AG04450 (cell line): ENCODE results near the gene OPCML. TPM values are rescaled to one million over a fixed set of nuclear protein-coding genes. Genes with fewer than 3 reads are reported as not detected.

ENCODE experiments used
- CTCF ChIA-PET: fragments of 300-600, 350-600 bp; formaldehyde crosslinking; extraction: SDS; loops from one replicate; lab custom pipeline; 2022; ENCODE audit warnings: antibody characterized with exemption, inconsistent platforms; lab: Charles Lee
- POLR2A ChIA-PET: fragments of 350-600 bp; formaldehyde crosslinking; extraction: SDS; loops from one replicate; lab custom pipeline; 2021; ENCODE audit warnings: antibody characterized with exemption, inconsistent platforms; lab: Yijun Ruan, JAX
- DNase-seq: peaks from one replicate; pipeline ENCODE4 v3.0.0-alpha.2; 2011; ENCODE audit warnings: low read depth, low spot score
- H3K27ac ChIP-seq: one replicate; pipeline ENCODE4 v1.5.1; 2012; ENCODE audit warnings: low read depth, low read length, control low read depth
- H3K27me3 ChIP-seq: one replicate; pipeline ENCODE4 v1.6.0; 2012; ENCODE audit warnings: low read length; ENCODE audit not compliant: control insufficient read depth, insufficient read depth
- H3K4me3 ChIP-seq: 2 replicates; pipeline ENCODE4 v1.5.1; 2011; ENCODE audit warnings: mild to moderate bottlenecking, low read depth, low read length, control low read depth
- H3K9me3 ChIP-seq: 2 replicates; pipeline ENCODE4 v1.5.1; 2012; ENCODE audit warnings: low read length; ENCODE audit not compliant: control insufficient read depth, insufficient read depth
- polyA plus RNA-seq: library from polyadenylated mRNA; depleted of rRNA; stranded (reverse); fragments of >200 nt; gene quantifications from 2 replicates; pipeline ENCODE4 v1.2.3, GENCODE V29; 2011
- TF ChIP-seq, protein P1 (sequence below): IDR thresholded peaks from 2 replicates; pipeline ENCODE4 v1.5.1; 2011; ENCODE audit warnings: low read depth, low read length, control low read depth, inconsistent platforms

The OPCML gene
- polyA plus RNA-seq, 1 experiment, result 1.1 TPM

DNA sequence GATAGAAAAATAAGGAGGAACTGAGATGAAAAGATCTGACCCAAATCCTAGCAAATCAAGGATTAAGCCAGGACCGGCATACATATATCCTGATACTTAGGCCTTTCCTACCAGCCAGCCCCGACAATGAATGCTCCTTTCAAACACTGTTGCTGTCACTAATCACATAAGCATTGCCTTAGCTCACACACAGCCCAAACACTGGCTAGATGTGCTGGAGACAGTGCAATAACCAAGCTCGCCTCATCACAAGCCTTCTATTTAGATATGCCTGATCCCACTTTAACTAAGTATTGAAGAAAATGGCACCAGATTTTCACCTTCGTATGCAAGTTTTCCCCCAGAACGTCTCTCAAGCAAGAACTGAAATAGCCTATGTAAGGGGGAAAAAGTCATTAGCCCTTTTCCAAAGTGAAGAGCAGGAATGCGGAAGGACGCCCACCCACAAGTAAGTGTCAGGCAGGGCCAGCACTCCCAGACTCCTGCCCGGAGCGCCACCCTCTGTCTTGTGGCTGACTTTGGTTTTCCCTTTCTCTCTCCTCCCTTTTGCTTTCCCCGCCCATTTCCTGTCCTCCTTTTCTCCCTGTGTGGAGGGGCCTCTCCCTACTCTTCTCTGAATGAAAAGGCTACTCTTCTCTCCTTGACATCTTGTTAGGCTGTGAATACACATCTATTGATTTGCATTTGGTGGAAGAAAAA is 8.9 kb upstream of the OPCML start:
- TF ChIP-seq, protein P1, sequence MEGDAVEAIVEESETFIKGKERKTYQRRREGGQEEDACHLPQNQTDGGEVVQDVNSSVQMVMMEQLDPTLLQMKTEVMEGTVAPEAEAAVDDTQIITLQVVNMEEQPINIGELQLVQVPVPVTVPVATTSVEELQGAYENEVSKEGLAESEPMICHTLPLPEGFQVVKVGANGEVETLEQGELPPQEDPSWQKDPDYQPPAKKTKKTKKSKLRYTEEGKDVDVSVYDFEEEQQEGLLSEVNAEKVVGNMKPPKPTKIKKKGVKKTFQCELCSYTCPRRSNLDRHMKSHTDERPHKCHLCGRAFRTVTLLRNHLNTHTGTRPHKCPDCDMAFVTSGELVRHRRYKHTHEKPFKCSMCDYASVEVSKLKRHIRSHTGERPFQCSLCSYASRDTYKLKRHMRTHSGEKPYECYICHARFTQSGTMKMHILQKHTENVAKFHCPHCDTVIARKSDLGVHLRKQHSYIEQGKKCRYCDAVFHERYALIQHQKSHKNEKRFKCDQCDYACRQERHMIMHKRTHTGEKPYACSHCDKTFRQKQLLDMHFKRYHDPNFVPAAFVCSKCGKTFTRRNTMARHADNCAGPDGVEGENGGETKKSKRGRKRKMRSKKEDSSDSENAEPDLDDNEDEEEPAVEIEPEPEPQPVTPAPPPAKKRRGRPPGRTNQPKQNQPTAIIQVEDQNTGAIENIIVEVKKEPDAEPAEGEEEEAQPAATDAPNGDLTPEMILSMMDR, result no peak
- no peak overlapping the region for H3K4me3 ChIP-seq
- CTCF ChIA-PET, result no interaction called here

GRCh38 chr11:133536198-133536597 is 3.9 kb upstream of the OPCML start:
- H3K9me3 ChIP-seq, result peaks cover 26% of the 10 kb centered on the region
- TF ChIP-seq, protein P1, result no peak
- no peak for DNase-seq
- H3K4me3 ChIP-seq, result no peak overlapping the region
- H3K27ac ChIP-seq, result no peak overlapping the region
- CTCF ChIA-PET, result no interaction called here
- H3K27me3 ChIP-seq, result no peaks in the 10 kb centered on the region
- POLR2A ChIA-PET, result no interaction called here

More for the DNA sequence above, 8.9 kb upstream of the OPCML start:
- POLR2A ChIA-PET, result no interaction called here
- H3K27ac ChIP-seq, result no peak overlapping the region
- H3K9me3 ChIP-seq, result peaks cover 40% of the 10 kb centered on the region
- no peaks in the 10 kb centered on the region for H3K27me3 ChIP-seq
- DNase-seq, result no peak

GRCh38 chr11:133533205-133533604 is 904 bp upstream of the OPCML start:
- H3K27me3 ChIP-seq, result no peaks in the 10 kb centered on the region
- TF ChIP-seq, protein P1, result no peak
- H3K9me3 ChIP-seq, result peaks cover 44% of the 10 kb centered on the region
- DNase-seq, result no peak
- H3K4me3 ChIP-seq, result no peak overlapping the region
- ChIA-PET CTCF (no interaction called here), POLR2A (no interaction called here)
- no peak overlapping the region for H3K27ac ChIP-seq

DNA sequence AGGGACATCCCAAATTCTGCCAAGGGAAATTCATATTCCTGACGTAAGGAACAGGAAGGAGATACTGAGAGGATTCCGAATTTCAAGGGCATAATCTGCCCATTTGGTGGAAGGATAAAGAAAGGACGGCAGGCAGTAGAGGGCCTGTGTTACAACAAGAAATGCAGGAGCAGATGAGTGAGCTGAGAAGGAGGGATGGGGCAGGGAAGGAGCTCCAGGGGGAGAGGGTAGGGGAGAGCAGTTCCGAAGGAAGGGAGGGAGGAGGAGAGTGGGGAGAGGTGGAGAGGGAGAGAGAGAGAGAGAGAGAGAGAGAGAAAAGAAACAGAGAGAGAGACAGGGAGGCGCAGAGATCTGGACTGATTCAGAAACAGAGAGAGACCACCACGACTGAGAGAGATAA is 843 bp downstream of the OPCML start:
- TF ChIP-seq, protein P1, result no peak

DNA sequence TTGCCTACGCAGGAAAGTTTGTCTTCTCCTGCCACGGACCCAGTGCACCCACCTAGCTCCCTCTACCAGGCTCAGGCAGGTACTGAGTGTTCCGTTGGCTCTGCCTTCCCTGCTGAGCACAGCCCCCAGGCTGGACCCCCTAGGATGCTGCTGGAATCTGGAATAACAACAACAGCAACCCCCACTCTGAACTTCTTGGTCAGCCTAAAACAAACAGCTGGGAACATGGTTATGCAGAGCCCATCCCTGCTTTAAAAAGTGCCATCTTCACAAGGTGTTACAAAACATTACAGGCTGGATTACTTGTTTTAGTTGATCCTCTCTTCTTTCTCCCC is 1.8 kb downstream of the OPCML start:
- peaks cover 63% of the 10 kb centered on the region for H3K9me3 ChIP-seq
- TF ChIP-seq, protein P1, result no peak
- ChIA-PET CTCF (no interaction called here), POLR2A (no interaction called here)
- no peak overlapping the region for H3K4me3 ChIP-seq
- DNase-seq, result no peak
- no peak overlapping the region for H3K27ac ChIP-seq
- H3K27me3 ChIP-seq, result no peaks in the 10 kb centered on the region

More for the DNA sequence above, 843 bp downstream of the OPCML start:
- Histone ChIP-seq H3K4me3 (no peak overlapping the region), H3K27me3 (no peaks in the 10 kb centered on the region), H3K9me3 (peaks cover 53% of the 10 kb centered on the region), H3K27ac (no peak overlapping the region)
- ChIA-PET CTCF (no interaction called here), POLR2A (no interaction called here)
- DNase-seq, result no peak
